HK-2 (cell line): ENCODE results near the gene EXOSC5.
"Not testable (repeated sequence)": the region's sequence is repeated elsewhere in the genome, so short reads cannot be mapped to it uniquely, and the experiment has no call there.

Experiments
- DNase-seq: peaks from one replicate; pipeline ENCODE4 v3.0.0-alpha.2; 2018; ENCODE audit not compliant: unreplicated experiment

The EXOSC5 gene

DNA sequence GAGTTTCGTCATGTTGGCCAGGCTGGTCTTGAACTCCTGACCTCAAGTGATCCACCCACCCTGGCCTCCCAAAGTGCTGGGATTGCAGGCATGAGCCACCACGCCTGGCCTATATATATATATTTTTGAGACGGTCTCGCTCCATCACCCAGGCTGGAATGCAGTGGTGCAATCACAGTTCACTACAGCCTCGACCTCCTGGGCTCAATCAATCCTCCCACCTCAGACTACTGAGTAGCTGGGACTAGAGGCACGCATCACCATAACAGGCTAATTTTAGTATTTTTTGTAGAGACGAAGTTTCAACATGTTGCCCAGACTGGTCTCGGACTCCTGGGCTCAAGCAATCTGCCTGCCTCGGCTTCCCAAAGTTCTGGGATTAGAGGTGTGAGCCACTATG lies 50.2 kb downstream of the EXOSC5 start:
- DNase-seq, result not testable (repeated sequence)

GRCh38 chr19:41344162-41344561 lies 53.0 kb downstream of the EXOSC5 start:
- no peak for DNase-seq

DNA sequence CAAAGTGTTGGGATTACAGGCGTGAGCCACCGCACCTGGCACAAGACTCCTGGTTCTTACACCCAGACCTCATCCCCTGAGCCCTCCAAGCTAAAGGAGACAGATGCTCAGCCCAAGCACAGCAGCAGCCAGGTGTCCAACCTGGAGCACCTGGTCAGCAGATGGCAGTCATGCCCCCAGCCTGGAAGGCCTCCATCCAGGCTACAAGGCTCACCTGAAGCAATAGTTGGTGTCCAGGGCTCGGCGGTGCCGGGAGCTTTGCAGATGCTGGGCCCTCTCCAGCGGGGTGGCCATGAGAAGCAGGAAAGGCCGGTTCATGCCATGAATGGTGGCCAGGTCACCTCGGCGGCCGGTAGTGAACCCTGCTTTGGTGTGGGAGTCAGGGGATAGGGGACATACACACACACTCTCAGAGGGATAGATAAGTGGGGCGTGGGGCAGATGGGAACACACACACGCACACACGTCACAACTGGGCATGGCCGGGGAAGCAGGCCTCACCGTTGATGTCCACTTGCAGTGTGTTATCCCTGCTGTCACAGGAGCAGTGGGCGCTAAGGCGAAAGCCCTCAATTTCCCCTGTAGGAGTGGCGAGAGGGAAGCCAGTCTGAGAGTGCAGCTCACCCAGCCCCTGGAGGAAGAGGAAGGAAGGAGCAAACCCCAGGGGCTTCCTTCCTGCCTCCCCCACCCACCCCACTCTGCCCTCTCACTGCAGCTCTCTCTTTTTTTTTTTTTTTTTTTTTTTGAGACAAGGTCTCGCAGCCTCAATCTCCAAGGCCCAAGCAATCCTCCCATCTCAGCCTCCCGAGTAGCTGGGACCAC lies 55.3 kb downstream of the EXOSC5 start:
- DNase-seq, result no peak

GRCh38 chr19:41339936-41340335 lies 57.2 kb downstream of the EXOSC5 start:
- DNase-seq, result no peak
